ENCODE data around the gene PLA2G4B.

- no peak for TF ChIP-seq CTCF (IDR thresholded peaks at IDR 0.05; ENCODE audit: control extremely low read depth in 1 of 3, insufficient read depth in 1 of 3, low read depth in 1 of 3, low read length in 3 of 3)
- TF ChIP-seq POLR2A (IDR thresholded peaks at IDR 0.05; ENCODE audit: control extremely low read depth in 1 of 2, low read depth in 2 of 2, low read length in 2 of 2), result no peak
- TF ChIP-seq RAD21 (IDR thresholded peaks at IDR 0.05 in 1 of 2, conservative IDR thresholded peaks at IDR 0.05 in 1 of 2; ENCODE audit: low read depth in 2 of 2, low read length in 2 of 2), result no peak
These were observed 39.8 kb upstream of the PLA2G4B start for GRCh38 chr15:41798607-41799487.
